OCI-LY1 (cell line): ENCODE data around the gene DMWD.

Source experiments
- EZH2 ChIP-seq: fragments of 200-600 bp; sonication (generic), shearing (Covaris generic); IDR thresholded peaks from 2 replicates; pipeline ENCODE4 v1.8.0; 2017; ENCODE audit warnings: borderline replicate concordance, mixed run types, mild to moderate bottlenecking, antibody characterized with exemption, low read length, moderate library complexity, mixed read lengths
- TF ChIP-seq, protein P1 (sequence below): fragments of 200-600 bp; sonication (generic), shearing (Covaris generic); IDR thresholded peaks from 2 replicates; pipeline ENCODE4 v1.5.1; 2017; ENCODE audit warnings: mild to moderate bottlenecking, antibody characterized with exemption, low read length, moderate library complexity, mixed read lengths

DNA sequence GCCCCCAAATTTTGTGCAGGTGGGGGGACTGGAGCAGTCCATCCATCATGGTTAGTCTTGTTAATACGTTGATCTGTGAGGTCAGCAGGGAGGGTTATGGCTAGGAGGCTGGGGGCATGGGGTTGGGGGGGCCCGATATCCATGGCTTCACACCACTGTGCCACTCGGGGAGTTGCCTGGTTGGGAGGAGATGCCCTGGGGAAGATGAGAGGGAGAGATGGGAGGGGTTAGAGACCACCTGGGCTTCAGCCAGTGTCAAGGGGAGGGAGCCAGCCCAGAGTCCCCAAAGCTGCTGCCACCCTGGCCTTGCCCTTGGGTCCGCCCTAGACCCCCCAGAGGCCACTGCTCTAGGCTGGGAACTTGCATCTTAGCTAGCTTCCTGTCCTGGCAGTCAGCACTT is 8.5 kb downstream of the DMWD start:
- TF ChIP-seq, protein P1, sequence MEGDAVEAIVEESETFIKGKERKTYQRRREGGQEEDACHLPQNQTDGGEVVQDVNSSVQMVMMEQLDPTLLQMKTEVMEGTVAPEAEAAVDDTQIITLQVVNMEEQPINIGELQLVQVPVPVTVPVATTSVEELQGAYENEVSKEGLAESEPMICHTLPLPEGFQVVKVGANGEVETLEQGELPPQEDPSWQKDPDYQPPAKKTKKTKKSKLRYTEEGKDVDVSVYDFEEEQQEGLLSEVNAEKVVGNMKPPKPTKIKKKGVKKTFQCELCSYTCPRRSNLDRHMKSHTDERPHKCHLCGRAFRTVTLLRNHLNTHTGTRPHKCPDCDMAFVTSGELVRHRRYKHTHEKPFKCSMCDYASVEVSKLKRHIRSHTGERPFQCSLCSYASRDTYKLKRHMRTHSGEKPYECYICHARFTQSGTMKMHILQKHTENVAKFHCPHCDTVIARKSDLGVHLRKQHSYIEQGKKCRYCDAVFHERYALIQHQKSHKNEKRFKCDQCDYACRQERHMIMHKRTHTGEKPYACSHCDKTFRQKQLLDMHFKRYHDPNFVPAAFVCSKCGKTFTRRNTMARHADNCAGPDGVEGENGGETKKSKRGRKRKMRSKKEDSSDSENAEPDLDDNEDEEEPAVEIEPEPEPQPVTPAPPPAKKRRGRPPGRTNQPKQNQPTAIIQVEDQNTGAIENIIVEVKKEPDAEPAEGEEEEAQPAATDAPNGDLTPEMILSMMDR = no peak
- no peak for TF ChIP-seq EZH2
